Skeletal muscle satellite cell (primary cell): ENCODE results near the gene IL36A.

Source experiments
- H3K27me3 ChIP-seq: 2 replicates; pipeline ENCODE4 v1.7.0; 2013; ENCODE audit warnings: low read length; ENCODE audit not compliant: control insufficient read depth, insufficient read depth
- H3K36me3 ChIP-seq: 2 replicates; pipeline ENCODE4 v1.7.0; 2013; ENCODE audit warnings: mild to moderate bottlenecking, control low read depth, low read length; ENCODE audit not compliant: insufficient read depth
- H3K4me1 ChIP-seq: 2 replicates; pipeline ENCODE4 v1.7.0; 2013; ENCODE audit warnings: low read length; ENCODE audit not compliant: control insufficient read depth, insufficient read depth
- H3K4me2 ChIP-seq: 2 replicates; pipeline ENCODE4 v1.7.0; 2013; ENCODE audit warnings: mild to moderate bottlenecking, low read length
- H3K4me3 ChIP-seq: 2 replicates; pipeline ENCODE4 v1.7.0; 2013; ENCODE audit warnings: low read length
- H3K9ac ChIP-seq: 2 replicates; pipeline ENCODE4 v1.7.0; 2013; ENCODE audit warnings: mild to moderate bottlenecking, low read depth, low read length, moderate library complexity
- H3K9me3 ChIP-seq: replicated peaks from 2 replicates; pipeline ENCODE4 v1.7.0; 2013; ENCODE audit warnings: mild to moderate bottlenecking, control low read depth, low read length

Gene IL36A

DNA sequence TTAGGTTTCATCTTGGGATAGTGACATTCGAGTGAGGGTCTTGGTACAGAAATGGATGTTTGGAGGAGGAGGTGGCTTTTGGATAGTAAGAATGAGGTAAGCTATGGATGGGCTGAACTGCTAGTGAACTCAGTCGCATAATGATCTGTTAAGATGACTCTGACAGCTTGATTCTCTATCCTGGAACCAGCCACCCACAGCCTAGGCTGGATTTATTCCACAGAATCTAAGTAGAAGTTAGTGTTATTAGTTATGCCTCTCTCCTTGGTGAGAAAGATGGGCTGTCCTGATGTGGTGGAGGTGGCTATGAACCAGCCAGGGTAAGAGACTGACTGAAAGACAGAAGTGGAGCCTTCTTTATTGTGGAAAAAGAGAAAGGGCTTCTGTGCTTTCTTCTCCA is 22.4 kb downstream of the IL36A start:
- Histone ChIP-seq H3K4me1 (no peaks in the 10 kb centered on the region), H3K36me3 (no peaks in the 10 kb centered on the region), H3K9me3 (no peaks in the 10 kb centered on the region), H3K9ac (no peak overlapping the region), H3K4me3 (no peak overlapping the region), H3K27me3 (peaks cover 75% of the 10 kb centered on the region), H3K4me2 (no peak overlapping the region)

DNA sequence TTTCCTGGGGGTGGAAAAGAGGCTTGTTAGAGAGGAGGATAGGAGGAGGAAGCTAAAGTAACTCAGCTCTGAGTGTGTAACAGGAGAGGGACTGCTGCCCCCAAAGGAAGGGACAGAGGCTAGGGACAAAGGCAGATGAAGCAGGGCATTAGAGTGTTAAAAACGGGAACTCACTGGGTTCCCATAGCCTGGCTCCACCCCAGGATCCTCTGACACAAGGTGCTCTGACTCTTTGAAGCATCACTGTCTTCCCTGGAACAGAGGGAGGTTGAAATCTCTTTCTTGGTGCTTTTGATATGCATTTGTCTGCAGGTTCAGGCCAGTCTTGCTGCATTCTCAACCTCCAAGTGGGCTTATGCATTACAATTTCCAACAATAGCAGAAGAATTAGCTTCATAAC is 22.9 kb downstream of the IL36A start:
- no peak overlapping the region for H3K4me3 ChIP-seq
- no peaks in the 10 kb centered on the region for H3K9me3 ChIP-seq
- H3K4me2 ChIP-seq = no peak overlapping the region
- H3K4me1 ChIP-seq = no peaks in the 10 kb centered on the region
- no peaks in the 10 kb centered on the region for H3K36me3 ChIP-seq
- no peak overlapping the region for H3K9ac ChIP-seq
- peaks cover 74% of the 10 kb centered on the region for H3K27me3 ChIP-seq

DNA sequence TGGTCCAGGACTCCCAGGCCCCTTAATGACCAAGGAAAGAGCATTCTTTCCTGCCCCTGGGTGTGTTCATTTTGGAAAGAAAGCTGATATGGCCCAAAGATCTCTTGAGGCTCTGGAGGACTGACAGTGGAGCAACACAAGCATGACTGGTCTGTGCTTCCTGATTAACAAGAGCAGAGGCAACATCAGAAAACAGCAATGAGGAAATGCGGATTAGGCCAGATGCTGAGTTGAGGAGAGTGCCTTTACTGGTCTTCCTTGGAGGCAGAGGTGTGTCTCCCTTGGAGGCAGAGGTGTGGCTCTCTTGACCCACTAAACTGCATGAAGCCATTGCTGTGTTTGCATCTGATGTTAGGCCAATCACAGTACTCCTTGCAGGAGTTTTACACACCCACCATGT is 27.5 kb downstream of the IL36A start:
- Histone ChIP-seq H3K36me3 (no peaks in the 10 kb centered on the region), H3K9ac (no peak overlapping the region), H3K4me3 (no peak overlapping the region), H3K27me3 (peaks cover 54% of the 10 kb centered on the region), H3K4me1 (no peaks in the 10 kb centered on the region), H3K9me3 (no peaks in the 10 kb centered on the region), H3K4me2 (no peak overlapping the region)

DNA sequence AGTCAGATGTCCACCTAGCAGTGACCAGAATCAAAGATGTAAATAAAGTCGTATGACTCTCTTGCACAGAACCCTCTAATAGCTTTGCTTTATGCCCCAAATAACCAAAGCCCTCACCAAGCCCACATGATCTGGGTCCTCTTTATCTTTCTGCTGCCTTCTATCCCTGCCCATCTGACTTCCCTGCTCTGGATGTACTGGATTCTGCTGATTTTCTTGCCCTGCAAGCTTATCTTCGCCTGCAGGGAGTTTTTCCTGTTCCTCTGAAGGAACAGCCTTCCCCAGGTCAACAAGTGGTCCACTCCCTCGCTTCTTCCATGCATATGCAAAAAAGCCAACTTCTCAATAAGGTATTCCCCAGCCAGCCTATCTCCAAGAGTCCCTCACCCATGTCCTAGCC is 28.8 kb downstream of the IL36A start:
- Histone ChIP-seq H3K9ac (no peak overlapping the region), H3K36me3 (no peaks in the 10 kb centered on the region), H3K4me1 (no peaks in the 10 kb centered on the region), H3K4me2 (no peak overlapping the region), H3K4me3 (no peak overlapping the region), H3K27me3 (peaks cover 48% of the 10 kb centered on the region), H3K9me3 (no peaks in the 10 kb centered on the region)

DNA sequence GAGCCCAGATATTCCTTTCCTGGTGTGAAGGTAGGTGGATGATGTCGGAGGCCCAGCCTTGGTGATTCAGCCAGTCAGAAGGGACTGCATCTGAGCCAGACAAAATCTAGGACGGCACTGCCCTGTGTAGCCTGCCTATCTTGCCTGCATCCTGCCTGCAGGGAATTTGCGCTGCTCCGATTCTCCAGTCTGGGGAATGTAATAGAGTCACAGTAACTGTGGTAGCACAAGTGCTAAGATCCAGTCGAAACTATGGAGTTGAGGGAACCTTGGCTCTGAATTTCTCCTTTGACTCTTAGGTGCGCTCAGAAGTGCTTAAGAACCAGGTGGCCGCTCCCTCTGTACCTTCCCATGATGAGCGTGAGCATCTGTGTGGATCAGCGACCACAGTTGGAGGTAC is 31.5 kb downstream of the IL36A start:
- peaks cover 40% of the 10 kb centered on the region for H3K27me3 ChIP-seq
- H3K4me1 ChIP-seq = no peaks in the 10 kb centered on the region
- no peak overlapping the region for H3K4me2 ChIP-seq

DNA sequence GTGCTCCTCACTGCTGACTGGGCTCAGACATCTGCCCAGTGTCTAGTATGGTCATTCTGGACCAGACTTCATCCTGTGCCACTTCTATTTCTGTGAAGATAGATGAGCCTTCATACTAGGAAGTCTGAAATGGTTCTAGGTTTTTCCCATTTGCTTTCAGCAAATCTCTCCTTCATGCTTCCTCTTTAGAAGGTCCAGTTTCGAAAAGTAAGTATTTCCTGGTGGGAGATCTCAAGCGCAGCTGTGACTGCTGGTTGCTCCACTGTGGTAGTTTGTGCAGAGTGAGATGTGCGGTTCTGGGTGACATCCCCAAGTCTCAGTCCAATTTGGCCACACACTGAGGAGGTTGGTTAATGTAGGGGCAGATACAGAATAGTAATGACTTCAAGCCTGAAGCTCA is 33.0 kb downstream of the IL36A start:
- Histone ChIP-seq H3K9ac (no peak overlapping the region), H3K4me1 (no peaks in the 10 kb centered on the region), H3K4me2 (no peak overlapping the region), H3K4me3 (no peak overlapping the region), H3K9me3 (no peaks in the 10 kb centered on the region), H3K27me3 (peaks cover 34% of the 10 kb centered on the region), H3K36me3 (no peaks in the 10 kb centered on the region)

More for the DNA sequence above, 31.5 kb downstream of the IL36A start:
- Histone ChIP-seq H3K9ac (no peak overlapping the region), H3K9me3 (no peaks in the 10 kb centered on the region), H3K4me3 (no peak overlapping the region), H3K36me3 (no peaks in the 10 kb centered on the region)

DNA sequence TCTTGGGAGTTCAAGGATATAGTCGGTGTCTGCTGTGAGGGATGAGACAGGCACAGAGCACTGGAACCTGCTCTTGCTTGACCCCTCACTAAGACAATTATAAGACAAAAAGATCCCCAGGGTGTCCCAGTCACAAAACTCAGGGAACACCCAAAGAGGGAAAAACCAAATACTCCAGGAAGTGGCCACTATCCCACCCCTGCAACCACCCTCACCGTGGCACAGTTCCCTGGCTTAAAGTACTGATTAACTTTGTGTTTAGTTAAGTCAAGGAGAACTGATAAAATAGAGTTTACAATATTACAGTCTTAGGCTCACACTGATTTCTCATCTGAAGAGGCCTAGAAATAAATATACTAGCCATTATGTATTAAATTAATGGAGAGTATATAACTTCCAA is 33.9 kb downstream of the IL36A start:
- H3K36me3 ChIP-seq = no peaks in the 10 kb centered on the region
- no peak overlapping the region for H3K4me3 ChIP-seq
- peaks cover 38% of the 10 kb centered on the region for H3K27me3 ChIP-seq
- H3K4me1 ChIP-seq = no peaks in the 10 kb centered on the region
- no peak overlapping the region for H3K9ac ChIP-seq
- H3K9me3 ChIP-seq = no peaks in the 10 kb centered on the region
- H3K4me2 ChIP-seq = no peak overlapping the region

DNA sequence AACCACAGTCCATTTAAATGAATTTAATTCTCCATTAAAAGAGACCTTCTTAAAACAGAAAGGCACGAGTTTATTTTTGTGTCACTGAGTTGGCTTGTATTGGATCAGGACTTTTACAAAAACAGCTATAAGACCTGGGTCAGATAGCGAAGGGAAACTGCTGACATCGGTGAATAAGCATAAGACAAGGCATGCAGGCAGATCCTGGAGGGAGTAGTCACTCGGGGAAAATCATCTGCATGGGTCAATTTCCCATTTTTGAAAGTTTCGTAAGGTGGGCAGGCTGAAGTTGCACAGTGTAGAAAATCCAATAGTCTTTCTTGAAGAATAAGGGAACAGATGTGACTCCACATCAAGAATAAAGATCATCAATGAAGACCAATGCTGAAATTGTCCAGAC is 34.5 kb downstream of the IL36A start:
- Histone ChIP-seq H3K27me3 (peaks cover 38% of the 10 kb centered on the region), H3K9me3 (no peaks in the 10 kb centered on the region), H3K36me3 (no peaks in the 10 kb centered on the region)

DNA sequence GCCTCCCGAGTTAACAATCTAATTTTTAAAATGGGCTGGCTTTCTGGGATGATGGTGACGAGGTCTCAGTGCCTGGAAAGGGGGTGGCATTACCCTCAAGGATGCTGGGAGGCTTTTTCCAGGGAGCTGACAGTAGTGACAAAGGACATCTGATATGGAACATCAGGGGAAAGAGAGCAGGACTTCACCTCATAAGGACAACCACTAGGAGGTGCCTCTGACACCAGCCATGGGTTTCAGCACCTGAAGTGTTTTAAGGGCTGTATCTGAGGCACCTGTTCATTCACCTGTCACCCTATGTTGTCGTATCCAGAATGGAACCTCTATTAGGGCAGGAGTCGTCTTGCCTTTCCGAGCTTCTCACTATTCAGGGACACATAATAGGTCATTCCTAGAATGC is 36.6 kb downstream of the IL36A start:
- Histone ChIP-seq H3K9ac (no peak overlapping the region), H3K4me1 (no peaks in the 10 kb centered on the region), H3K4me3 (no peak overlapping the region), H3K9me3 (no peaks in the 10 kb centered on the region), H3K4me2 (no peak overlapping the region), H3K27me3 (peaks cover 24% of the 10 kb centered on the region), H3K36me3 (no peaks in the 10 kb centered on the region)

More for the DNA sequence above, 34.5 kb downstream of the IL36A start:
- H3K9ac ChIP-seq = no peak overlapping the region
- H3K4me1 ChIP-seq = no peaks in the 10 kb centered on the region
- H3K4me3 ChIP-seq = no peak overlapping the region
- H3K4me2 ChIP-seq = no peak overlapping the region

DNA sequence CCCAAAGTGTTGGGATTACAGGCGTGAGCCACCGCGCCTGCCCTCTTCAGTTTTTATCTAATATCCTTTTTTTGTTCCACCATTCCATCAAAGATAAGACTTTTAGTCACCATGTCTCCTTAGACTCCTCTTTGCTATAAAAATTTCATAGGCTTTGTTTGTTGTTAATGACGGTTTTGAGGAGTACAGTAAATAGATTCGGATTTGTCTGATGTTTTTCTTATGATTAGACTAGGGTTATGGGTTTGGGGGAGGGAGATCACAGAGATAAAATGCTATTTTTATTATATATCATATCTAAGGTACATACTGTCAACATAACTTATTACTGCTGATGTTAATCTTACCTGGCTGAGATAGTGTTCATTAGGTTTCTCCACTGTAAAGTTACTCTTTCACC is 41.2 kb downstream of the IL36A start:
- H3K9me3 ChIP-seq = no peaks in the 10 kb centered on the region
- H3K4me1 ChIP-seq = no peaks in the 10 kb centered on the region
- no peak overlapping the region for H3K4me3 ChIP-seq
- H3K36me3 ChIP-seq = no peaks in the 10 kb centered on the region
- H3K9ac ChIP-seq = no peak overlapping the region
- peaks cover 8% of the 10 kb centered on the region for H3K27me3 ChIP-seq
- no peak overlapping the region for H3K4me2 ChIP-seq

DNA sequence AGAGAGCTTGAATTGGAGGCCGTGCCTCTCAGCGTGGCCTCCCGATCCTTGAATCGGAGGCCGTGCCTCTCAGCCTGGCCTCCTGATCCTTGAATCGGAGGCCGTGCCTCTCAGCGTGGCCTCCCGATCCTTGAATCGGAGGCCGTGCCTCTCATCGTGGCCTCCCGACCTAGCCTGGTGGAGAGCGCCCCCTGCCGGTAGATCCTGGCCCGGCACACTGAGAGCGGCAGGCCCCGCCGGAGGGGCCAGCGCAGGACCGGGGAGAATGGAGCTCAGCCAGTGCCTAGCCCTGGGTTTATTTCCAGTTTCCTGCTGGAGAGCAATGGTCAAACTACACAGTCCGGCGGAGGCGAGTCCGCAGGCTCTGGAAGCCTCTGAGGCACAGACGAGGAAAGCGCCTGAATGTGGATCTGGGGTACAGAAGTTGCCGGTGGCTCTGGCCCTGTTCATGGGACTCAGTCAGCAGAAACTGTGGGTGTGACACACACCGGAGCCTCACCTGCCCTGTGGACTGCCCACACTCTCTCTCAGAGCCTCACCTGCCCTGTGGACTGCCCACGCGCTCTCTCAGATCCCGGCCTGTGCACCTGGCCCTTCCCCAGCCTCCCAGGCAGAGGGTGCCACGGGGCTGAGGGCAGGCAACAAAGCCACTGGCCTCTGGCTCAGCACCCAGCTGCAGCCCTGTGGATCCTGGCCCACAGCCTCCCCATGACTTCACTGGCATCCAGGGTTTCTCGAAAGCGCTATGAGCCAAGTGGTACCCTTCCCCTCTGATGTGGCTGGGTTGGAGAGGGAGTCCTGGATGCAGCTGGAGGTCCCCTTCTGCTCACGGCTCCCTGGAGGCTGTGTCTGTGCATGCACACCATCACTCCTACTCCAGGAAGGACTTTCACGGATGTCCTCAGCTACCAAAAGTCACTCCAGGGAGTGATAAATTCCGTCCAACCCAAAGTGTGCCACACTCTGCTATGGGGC is 45.9 kb downstream of the IL36A start:
- no peaks in the 10 kb centered on the region for H3K36me3 ChIP-seq
- peaks cover 4% of the 10 kb centered on the region for H3K27me3 ChIP-seq
- no peak overlapping the region for H3K4me2 ChIP-seq
- no peak overlapping the region for H3K4me3 ChIP-seq
- H3K9me3 ChIP-seq = no peaks in the 10 kb centered on the region
- H3K4me1 ChIP-seq = no peaks in the 10 kb centered on the region
- no peak overlapping the region for H3K9ac ChIP-seq

DNA sequence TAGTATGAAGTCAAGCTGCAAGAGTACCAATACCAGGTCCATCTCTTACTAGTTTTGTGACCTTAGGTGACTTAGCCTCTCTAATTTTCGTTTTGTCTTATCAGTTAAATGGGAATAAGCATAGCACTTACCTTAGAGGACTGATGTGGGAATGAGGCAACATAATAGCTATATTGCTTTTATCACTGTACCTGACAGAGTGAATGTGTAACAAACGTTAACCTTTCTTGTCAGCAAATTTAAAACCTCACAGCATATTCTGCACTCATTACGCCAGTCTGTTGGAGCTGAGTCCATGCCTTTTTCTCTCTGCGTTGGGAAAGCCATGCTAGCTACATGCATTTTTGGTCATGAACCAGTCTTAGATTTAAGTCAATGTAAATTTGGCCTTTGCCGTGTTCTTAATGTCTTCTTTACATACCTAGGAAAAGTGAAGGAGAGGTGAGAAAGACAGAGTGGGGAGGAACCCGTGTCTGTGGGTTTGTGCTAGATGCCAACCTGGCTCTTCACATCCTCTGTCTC is 47.2 kb downstream of the IL36A start, which contains the start of gene IL36B:
TSS of gene IL36B (minus strand) at position 472 of the 522 bp plus-strand sequence.
- no peaks in the 10 kb centered on the region for H3K4me1 ChIP-seq
- H3K27me3 ChIP-seq = peaks cover 8% of the 10 kb centered on the region
- H3K9me3 ChIP-seq = no peaks in the 10 kb centered on the region
- no peak within 1 kb of the TSS for H3K4me2 ChIP-seq
- H3K36me3 ChIP-seq = no peaks in the 10 kb centered on the region
- no peak within 1 kb of the TSS for H3K9ac ChIP-seq
- no peak within 1 kb of the TSS for H3K4me3 ChIP-seq
